HG03064 (cell line): ENCODE results near the gene MFAP4.

Source experiments
- ATAC-seq: cut with Tn5 transposase; IDR thresholded peaks from one replicate; pipeline ENCODE4 v1.9.1; 2021; ENCODE audit warnings: low read depth; ENCODE audit not compliant: unreplicated experiment

Gene MFAP4, protein sequence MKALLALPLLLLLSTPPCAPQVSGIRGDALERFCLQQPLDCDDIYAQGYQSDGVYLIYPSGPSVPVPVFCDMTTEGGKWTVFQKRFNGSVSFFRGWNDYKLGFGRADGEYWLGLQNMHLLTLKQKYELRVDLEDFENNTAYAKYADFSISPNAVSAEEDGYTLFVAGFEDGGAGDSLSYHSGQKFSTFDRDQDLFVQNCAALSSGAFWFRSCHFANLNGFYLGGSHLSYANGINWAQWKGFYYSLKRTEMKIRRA

DNA sequence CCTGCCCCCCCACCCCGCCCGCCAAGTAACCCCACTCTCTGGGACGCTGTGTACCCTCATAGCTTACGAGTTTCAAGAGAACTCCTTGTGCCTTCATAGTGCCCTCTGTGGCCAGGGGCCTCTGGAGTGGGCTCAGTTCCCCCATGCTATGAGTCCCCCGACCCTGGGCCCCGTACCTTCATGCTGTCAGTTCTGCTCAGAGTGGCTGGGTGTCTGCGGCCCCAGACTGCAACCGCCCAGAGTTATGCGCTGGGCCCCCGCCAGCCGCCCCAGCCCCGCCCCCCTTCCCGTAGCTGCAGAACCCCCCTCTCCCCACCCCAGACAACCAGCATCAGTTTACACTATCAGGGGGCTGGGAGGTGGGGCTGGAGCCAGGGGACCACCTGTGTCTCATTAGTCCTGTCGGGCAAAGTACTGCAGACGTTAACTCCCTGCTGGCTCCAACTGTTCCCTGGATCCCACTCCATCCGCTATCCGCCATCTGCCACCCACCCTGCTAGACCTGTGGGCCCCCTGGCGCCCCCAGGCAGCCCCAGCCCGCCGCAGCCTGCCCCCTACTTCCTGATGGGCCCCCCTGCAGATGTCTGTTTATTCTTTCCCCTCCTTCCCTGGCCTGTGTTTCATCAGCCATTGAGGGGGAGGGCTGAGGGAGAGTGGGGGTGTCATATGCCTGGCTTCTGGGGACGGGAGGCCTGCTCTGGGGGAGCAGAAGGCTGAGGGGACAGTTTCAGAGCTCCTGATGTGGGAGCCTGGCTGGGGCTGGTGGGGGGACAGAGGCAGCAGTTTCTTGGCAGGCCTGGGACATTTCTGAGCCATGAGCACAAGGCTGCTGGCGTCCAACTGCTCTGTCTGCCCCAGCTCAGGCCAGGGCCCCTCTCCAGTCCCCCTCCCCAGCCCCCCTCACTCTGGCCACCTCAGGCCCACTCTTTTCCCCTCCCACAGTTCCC, at the start of gene MFAP4:
Gene MFAP4, minus strand, starts transcription at position 217 of the 947 bp plus-strand sequence. Its CDS starts 35 bp downstream, at position 182.
- ATAC-seq = no peak

- ATAC-seq = no peak
Observed at GRCh38 chr17:19433727-19434340, 46.8 kb upstream of the MFAP4 start.

GRCh38 chr17:19433255-19433654, 46.3 kb upstream of the MFAP4 start:
- ATAC-seq = no peak

GRCh38 chr17:19431691-19432090, 44.7 kb upstream of the MFAP4 start:
- ATAC-seq = no peak

GRCh38 chr17:19426631-19427030, 39.6 kb upstream of the MFAP4 start:
- no peak for ATAC-seq

DNA sequence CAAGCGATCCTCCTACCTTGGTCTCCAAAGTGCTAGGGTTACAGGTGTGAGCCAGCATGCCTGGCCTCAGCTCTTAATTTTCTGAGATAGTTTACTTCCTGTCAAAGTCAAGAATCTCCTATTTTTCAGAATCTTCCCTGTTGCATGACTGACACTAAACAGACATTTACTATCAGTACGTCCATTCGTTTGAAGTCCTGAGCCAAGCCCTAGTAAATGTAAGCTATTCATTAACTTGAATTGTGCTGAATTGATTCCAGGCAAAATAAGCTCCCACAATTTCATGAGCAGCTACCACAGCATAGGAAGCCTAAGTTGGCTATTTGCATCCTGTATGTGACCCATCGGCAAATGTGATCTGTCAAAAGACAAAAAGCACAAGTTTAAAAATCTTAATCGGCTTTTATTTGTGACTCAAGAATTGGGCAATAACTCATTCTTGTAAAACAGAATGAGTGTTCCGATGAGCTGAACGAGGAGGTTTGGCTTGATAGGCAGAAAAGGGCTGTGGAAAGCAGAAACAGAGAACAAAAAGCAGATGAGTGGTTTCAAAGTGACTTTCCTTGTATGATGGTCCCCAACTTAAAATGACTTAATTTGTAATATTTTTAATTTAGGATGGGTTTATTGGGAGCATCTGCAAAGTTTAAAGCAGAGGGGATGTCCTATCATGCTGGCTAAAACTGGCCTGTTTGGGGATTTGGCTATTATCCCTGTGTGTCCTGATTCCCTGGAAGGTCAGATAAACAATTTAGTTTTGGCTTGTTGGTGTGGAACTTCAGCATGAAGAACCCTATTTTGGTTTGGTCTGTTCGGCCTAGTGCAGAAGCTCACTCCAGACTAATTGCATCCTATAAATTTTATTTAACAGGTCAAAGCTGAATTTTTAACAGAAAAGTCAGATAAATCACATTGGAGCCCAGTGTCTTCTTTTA, 38.2 kb upstream of the MFAP4 start:
- ATAC-seq = no peak

DNA sequence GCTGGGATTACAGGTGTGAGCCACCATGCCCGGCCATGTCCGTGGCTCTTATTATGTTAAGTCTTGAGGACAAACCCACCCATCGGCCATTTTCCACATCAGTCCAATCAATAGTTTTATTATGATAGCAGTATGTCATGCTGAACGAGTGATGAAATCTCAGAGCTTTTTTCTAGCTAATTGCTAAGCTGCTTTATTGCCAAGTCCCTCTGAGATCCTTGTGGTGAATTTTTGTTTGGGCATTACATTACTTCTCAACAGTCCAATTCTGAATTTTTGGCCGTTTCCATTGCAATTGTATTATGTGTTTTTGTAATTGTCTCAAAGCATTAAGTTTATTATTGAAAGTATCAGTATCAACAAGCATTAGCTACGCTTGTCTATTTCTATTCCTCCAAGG, 34.9 kb upstream of the MFAP4 start:
- no peak for ATAC-seq

DNA sequence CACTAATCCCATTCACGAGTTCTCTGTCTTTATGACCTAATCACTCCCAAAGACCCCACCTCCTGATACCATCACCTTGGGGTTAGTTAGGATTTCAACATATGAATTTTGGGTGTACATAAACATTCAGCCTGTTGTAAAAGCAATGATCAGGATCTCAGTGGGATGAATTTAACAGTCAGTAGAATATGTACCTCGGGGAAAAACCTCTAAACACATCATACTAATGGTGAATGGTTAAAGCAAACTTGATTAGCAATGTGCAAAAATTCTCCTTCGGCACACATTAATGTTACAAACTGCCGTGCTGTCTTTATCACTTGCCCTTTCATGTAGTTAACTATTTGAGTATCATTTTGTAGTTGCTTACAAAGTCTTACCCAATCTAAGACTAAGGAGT, 34.2 kb upstream of the MFAP4 start:
- ATAC-seq = no peak

GRCh38 chr17:19418251-19418992, 31.4 kb upstream of the MFAP4 start:
- no peak for ATAC-seq

- no peak for ATAC-seq
Observed at GRCh38 chr17:19417611-19418010, 30.6 kb upstream of the MFAP4 start.

DNA sequence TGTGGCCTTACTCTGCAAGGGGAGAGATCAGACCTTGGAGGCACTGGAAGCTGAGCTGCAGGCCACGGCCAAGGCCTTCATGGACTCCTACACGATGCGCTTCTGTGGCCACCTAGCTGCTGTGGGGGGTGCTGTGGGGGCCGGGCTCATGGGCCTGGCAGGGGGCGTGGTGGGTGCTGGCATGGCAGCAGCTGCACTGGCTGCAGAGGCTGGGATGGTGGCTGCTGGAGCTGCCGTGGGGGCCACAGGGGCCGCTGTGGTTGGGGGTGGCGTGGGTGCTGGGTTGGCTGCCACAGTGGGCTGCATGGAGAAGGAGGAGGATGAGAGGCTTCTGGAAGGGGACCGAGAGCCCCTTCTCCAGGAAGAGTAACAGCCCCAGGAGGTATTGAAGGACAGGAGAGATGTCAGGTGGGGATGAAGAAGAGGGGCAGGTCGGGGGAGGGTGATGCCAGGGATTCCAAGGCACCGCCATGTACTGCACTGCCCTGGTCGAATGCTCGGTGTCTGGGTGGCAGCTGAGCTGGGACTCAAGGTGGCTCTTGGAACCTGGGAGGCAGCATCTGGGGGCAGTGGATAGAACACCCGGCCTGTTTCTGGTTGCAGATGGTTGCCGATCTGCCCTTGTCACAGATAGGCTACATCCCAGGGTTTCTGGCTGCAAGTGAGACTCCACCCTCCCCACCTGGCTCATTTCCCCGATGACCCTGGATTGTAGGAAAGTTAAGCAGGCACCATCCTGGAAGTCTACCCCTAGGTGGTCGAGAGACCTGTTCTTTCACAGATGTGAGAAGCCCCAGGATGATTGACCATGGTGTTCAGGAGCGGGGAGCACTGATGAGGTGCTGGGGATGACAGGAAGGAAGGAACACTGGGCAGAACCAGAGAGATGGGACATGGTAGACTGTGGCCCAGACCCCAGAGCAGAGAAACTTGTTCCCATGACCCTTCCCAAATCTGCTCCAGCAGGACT, 29.1 kb upstream of the MFAP4 start:
- no peak for ATAC-seq

- ATAC-seq = no peak
Observed at GRCh38 chr17:19415311-19415710, 28.3 kb upstream of the MFAP4 start.

DNA sequence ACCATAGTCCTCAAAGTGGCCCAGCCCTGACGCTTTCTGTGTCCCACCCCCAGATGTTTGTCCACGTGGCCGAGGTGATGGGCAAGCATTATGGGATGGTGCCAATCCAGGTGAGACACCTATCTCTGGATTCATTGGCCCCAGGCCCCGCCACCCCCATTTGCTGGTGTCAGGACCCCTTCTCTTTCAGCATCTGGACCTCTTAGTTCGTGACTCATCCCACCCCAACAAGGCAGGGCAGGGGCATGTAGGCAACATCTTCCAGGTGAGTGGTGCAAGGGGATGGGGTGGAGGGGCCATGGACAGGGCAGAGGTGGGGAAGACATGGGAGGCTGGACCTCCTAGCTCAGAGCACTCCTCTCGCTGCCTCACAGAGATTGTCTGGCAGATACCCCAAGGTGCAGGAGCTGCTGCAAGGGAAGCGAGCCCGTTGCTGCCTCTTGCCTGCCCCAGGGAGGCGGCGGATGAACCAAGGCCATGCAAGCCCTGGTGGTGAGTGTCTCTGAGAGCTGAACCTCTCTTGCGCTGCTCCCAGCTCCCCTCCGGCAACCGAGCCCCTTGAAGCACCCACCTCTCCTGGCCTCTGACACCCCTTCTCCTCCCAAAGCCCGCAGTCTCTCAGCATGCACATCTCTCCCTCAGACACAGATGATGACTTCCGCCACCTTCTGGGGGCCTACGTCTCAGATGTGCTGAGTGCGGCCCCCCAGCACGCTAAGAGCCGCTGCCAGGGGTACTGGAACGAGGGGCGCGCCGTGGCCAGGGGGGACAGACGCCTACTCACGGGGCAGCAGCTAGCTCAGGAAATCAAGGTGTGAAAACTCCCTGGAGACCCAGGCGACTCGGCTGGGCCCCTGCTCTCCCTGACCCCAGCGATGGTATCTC, 27.6 kb upstream of the MFAP4 start:
- ATAC-seq = no peak

DNA sequence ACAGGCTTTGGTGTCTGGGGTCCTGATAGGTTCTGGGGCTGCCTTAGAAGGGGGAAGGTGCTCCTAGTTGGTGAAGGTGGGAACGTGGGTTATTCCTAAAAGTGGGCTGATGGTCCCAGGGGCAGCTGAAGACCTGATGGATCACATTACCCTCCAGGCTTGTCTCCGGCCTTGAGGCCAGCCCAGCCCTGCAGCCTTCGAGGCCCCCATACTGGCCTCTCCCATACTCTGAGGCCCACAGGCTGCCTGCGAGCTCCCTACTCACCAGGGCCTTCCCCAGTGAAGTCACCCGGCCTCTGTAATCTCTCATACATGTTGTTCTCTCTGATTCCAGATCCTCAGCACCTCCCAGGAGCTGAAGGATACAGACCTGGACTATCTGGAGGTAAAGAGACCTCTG, 26.8 kb upstream of the MFAP4 start:
- no peak for ATAC-seq

DNA sequence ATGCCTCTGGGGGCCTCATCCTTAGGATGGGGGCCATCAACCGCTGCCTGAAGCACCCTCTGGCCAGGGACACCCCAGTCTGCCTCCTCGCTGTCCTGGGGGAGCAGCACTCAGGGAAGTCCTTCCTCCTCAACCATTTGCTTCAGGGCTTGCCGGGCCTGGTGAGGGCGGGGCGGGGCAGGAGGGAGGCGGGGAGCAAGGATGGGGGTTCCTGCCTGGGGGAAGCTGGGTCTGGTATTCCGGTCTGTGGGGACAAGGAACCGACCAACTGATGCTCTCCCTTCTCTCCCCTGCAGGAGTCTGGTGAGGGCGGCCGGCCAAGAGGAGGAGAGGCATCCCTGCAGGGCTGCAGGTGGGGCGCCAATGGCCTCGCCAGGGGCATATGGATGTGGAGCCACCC, 26.0 kb upstream of the MFAP4 start:
- no peak for ATAC-seq

GRCh38 chr17:19412510-19412909, 25.5 kb upstream of the MFAP4 start:
- ATAC-seq = no peak

DNA sequence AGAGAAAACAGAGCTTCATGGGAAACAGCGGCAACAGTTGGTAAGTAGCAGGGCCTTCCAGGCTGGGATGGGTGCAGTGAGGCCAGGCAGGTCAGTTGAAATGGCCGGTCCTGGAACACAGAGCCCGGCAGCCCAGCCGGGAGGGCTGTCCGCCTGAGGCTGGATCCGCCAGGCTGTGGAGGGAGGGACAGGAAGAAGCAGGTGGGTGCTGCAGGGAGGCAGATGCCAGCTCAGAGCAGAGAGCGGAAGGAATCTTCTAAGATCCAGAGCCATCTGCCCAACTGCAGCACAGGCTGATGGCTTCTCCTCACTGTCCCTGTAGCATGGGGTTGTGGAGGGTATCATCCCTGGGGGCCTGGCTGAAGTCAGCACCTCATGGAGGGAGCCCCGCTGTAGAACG, 24.6 kb upstream of the MFAP4 start:
- ATAC-seq = no peak
